DMS 273 (cell line): Measurements from ENCODE around the gene ACBD6.
A peak's percentile ranks its signal among the peaks of the same experiment; 100 is the strongest.

ENCODE experiments used
- DNase-seq: peaks from one replicate; lab custom pipeline; 2025; ENCODE audit not compliant: unreplicated experiment; lab: John Stamatoyannopoulos, UW

The ACBD6 gene

GRCh38 chr1:180277476-180278193 is 224.7 kb downstream of the ACBD6 start:
- DNase-seq, result no peak

GRCh38 chr1:180275726-180276125 is 226.7 kb downstream of the ACBD6 start:
- DNase-seq, result no peak

- DNase-seq, result no peak
Measured at GRCh38 chr1:180274221-180274620, 228.2 kb downstream of the ACBD6 start.

GRCh38 chr1:180273066-180273465 is 229.3 kb downstream of the ACBD6 start:
- DNase-seq, result no peak

- DNase-seq, result no peak
Measured at GRCh38 chr1:180272395-180272794, 230.0 kb downstream of the ACBD6 start.

GRCh38 chr1:180271272-180272255 is 230.8 kb downstream of the ACBD6 start:
- no peak for DNase-seq

- no peak for DNase-seq
Measured at GRCh38 chr1:180270530-180271271, 231.7 kb downstream of the ACBD6 start.

GRCh38 chr1:180269645-180270529 is 232.5 kb downstream of the ACBD6 start:
- peak; percentile 51 for DNase-seq

- DNase-seq, result no peak
Measured at GRCh38 chr1:180268556-180269075, 233.8 kb downstream of the ACBD6 start.

GRCh38 chr1:180267761-180268555 is 234.4 kb downstream of the ACBD6 start:
- peak; percentile 22 for DNase-seq

GRCh38 chr1:180267211-180267561 is 235.2 kb downstream of the ACBD6 start:
- no peak for DNase-seq

GRCh38 chr1:180266275-180267210 is 235.8 kb downstream of the ACBD6 start:
- no peak for DNase-seq

GRCh38 chr1:180265871-180266270 is 236.5 kb downstream of the ACBD6 start:
- DNase-seq, result no peak

GRCh38 chr1:180265201-180265600 is 237.2 kb downstream of the ACBD6 start:
- DNase-seq, result no peak

- DNase-seq, result no peak
Measured at GRCh38 chr1:180264595-180264994, 237.8 kb downstream of the ACBD6 start.

- peak; percentile 26 for DNase-seq
Measured at GRCh38 chr1:180262628-180263488, 239.5 kb downstream of the ACBD6 start.

- no peak for DNase-seq
Measured at GRCh38 chr1:180261524-180262155, 240.7 kb downstream of the ACBD6 start.
